Measurements from ENCODE around the gene FADS6.
"Not testable (repeated sequence)": the region's sequence is repeated elsewhere in the genome, so short reads cannot be mapped to it uniquely, and the experiment has no call there.

The FADS6 gene

DNA sequence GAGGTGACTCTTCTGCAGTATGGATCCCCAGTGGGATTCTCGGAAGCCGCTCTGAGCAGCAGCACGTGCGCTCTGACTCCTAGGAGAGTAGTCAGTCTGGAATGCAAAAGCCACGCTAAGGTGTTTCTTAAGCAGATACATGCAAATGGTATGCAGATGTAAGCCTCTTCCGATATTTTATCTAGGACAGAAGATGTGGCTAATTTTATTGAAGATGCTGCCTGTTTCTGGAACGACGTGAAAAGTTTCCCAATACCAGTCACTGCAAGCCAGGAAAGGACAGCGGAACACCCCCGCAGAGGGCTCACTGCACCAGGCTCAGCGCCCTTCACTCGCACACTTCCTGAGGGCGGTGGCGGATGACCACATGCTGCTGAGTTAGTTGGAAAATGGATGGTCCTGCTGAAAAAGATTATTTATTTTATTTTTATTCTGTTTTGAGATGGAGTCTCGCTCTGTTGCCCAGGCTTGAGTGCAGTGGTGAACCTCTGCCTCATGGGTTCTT is 10.1 kb downstream of the FADS6 start:
- no peak for DNase-seq

DNA sequence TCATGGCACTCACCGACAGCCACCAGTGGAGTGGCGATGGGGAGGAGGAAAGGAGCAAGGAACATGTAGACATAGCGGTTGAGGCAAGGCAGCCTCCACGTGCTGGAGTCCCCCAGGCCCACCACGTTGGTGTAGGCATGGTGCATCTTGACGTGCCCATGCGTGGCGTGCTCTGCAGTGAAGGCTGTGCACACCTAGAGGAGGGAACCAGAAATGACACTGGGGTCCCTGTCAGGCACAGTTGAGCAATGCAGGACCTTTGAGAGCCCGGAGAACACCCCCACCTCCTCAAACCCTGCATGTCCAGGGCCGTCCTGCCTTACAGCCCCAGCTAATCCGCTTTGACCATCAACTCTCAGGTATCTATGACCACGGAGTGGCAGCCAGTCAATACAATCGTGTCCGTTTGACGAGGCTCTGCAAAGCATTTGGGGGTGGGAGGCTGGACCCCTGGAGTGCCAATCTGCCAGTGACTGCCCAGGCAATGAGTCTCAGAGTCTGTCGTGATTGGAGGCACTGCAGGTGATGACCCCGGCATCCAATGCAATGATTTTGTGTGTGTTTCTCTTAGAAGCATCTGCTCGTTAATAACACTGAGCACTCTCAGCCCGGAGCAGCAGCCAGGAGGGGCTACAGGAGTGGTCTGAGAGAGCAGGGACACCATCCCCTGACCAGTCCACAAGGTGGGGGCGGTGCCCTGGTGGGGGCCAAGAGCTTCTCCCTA is 10.8 kb downstream of the FADS6 start:
- DNase-seq: no peak

GRCh38 chr17:74881073-74881472 is 12.4 kb downstream of the FADS6 start:
- no peak for DNase-seq

GRCh38 chr17:74879308-74879707 is 14.1 kb downstream of the FADS6 start:
- DNase-seq: no peak

DNA sequence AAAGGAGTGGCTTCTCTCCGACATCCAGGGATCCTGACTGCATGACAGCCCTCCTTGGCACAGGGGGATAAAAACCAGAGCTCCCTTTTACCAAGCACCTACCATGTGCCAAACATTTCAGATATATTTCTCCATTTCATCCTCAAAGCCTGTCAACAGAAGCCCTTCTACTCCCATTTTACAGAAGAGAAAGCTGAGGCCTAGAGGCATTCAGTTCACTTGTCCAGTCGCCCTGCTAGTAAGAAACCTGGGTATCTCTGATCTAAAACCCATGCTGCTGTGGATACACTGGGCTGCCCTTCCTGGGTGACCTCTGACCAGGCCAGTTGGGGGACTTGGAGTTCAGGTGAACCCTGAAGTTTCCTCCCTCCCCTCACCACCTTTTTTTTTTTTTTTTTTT is 14.8 kb downstream of the FADS6 start:
- no peak for DNase-seq

DNA sequence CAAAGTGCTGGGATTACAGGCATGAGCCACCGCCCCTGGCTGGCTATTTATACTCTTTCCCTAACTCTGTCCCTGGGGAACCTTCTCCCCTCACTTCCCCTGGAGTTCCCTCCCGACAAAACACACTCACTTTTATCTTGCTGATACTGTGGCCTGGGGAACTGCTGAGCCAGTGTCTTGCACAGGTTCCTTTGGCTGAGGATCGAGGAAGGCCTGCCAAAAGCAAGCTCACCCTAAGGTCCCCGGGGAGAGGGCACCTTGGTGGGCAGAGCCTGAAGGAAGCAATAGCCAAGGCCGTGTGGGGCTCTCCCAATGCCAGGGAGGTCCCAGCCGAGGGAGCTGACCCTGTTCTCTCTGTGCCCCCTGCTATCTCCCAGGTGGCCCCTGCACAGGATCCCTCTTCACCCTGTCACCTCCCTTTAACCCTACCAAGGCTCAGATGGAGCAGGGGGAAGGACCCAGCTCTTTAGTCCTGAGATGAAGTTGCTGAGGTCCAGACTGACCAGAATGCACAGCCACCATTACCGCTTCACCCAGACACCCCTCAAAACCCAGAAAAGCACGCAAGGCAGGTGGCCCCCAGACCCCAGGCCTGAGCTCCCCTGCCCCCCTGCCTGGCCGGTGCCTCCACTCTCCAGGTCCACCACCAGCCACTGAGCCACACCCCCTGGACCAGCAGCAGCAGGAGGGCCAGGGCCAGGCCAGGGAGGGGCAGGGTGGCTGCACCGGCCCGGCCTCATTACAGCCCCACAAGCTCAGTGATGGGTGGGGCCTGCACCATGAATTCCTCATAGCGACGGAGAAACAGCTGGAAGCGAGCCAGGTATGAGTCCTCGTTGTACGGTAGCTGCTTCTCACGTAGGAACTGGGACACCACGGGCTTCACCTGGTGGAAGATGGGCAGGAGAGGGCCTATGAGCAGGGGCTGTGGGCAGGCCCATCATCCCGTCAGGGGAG is 15.6 kb downstream of the FADS6 start:
- no peak for DNase-seq

- DNase-seq: no peak
These were observed 17.3 kb downstream of the FADS6 start for GRCh38 chr17:74875977-74876593.

GRCh38 chr17:74875155-74875976 is 18.1 kb downstream of the FADS6 start:
- no peak for DNase-seq

DNA sequence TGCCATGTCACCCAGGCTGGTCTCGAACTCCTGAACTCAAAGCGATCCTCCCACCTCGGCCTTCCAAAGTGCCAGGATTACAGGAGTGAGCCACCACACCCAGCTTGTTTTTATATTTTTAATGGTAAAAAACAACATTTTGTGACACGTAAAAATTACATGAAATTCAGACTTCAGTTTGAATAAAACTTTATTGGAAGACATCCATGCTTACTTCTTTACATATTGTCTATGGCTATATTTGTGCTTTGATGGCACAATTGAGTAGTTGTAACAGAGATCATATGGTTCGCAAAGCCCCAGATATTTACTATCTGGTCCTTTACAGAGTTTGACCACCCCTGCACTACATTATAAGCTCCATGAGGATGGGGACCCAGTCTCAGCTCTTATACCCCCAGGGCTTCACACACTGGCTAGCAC is 18.8 kb downstream of the FADS6 start:
- no peak for DNase-seq

- no peak for DNase-seq
These were observed 19.4 kb downstream of the FADS6 start for GRCh38 chr17:74873874-74874614.

- DNase-seq: peak; percentile 99
These were observed 20.2 kb downstream of the FADS6 start for GRCh38 chr17:74873037-74873873.

GRCh38 chr17:74872313-74873036 is 21.0 kb downstream of the FADS6 start, which contains the start of gene FDXR:
FDXR (minus strand) TSS chr17:74872994; CDS start chr17:74872944, 50 bp downstream.
- DNase-seq: no peak

DNA sequence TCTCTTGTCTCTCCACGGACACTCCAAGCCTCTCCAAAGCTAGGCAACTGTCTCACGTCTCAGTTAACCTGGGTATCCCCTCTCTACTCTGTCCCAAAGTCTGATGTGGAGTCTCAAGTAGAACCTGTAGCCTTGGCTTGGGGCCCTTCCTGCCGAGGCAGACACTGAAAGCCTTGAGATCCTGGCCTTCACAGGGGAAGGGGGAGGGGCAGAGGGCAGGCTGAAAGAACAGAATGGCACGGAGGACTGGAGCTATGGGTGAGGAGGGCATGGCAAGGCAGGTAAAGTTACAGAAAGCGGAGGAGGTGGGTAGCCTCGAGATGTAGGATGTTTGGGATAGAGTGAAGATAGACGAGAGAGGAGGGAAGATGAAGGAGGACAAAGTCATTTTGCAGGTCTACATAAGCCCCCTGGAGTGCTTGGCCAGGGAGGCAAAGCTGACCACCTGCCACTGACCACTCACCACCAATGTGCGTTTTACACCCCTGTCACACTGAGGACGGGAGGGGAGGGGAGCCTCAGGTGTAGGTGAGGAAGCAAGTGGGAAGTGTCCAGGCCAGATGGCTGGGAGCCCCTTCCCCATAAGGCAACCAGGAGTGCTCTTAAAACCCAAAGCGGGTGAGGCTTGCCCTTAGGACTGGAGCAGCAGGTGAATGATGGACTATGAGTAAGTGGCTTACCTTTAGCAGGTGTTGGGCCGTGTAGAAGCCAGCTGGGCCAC is 21.9 kb downstream of the FADS6 start:
- no peak for DNase-seq

GRCh38 chr17:74870512-74870911 is 22.9 kb downstream of the FADS6 start:
- no peak for DNase-seq

DNA sequence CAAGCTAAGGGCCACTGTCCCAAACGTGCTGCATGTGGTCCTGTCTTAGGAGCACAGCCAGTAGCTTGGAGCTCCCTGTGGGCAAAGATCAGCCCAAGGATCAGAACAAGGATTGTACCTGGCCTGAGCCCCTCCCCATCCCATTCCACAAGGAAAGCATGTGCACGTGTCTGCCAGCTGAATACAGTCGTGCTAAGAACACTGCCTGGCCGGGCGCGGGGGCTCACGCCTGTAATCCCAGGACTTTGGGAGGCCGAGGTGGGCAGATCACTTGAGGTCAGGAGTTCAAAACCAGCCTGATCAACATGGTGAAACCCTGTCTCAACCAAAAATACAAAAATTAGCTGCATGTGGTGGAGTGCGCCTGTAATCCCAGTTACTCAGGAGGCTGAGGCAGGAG is 23.4 kb downstream of the FADS6 start:
- not testable (repeated sequence) for DNase-seq

GRCh38 chr17:74868908-74869255 is 24.6 kb downstream of the FADS6 start:
- no peak for DNase-seq

DNA sequence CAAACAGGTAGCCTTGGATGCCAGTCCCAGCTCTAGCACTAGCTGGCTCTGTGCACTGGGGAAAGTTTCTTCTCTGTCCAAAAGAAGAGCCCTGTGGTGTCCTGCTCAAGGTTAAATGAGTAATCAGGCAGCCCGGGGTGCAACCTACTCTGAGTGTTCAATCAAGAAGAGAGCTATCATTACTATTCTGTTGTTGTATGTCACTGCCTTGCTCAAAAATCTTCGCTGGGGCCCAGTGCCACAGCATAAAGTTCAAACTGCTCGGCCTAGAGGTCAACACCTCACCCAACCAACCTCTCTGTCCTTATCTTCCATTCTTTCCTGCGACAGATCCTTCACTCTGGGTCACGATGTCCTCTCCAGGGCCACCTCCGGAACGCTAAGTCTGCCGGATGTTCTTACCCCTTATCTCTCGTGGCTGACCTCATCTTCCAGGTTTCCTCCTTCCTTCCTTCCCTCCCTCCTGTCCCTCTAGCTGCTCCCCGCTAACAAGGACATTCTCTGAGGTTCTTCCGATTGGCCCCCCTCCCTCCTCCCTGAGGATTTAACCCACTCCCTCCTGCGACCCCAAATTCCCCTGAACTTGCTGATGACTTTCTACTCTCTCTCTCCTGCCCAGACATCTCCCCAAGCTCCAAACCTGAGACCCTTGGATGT is 25.1 kb downstream of the FADS6 start:
- no peak for DNase-seq

DNA sequence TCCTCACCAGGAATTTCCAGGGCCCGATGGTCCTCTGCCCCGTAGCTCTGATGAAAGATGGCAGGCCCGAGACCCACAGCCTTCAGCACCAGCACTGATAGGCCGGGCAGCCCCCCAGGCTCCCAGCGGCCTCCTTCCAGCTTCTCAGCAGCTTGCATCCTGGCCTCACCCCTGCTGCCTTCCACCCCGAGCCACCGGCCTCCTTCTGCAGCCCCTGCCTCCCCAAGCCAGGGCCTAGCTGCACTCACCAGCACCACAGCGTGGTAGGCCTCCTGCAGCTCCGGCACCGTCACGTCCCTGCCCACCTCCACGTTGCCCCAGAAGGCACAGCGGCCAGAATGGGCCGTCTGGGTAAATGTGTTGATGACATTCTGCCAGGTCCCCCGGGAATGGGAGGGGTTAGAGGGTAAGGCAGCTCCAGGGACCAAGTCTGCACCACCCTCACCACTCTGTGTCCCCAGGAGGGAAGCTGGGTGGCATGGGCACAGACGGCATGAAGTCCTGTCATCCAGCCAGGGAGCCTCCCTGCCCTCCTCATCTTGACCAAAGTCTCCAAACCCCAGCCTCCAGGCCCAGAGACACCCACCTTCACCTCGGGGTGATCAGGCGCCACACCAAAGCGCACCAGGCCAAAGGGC is 27.1 kb downstream of the FADS6 start:
- DNase-seq: no peak

Measured in activated CD4-positive, alpha-beta T cell treated with anti-CD3 and anti-CD28 coated beads, Interleukin-2, amount 50 U/mL, for 1 hour (primary cell).